NCI-H1048 (cell line): ENCODE measurements around the gene FAAP100.
A peak's percentile ranks its signal among the peaks of the same experiment; 100 is the strongest.

Source experiments
- DNase-seq: peaks from one replicate; lab custom pipeline; 2025; lab: John Stamatoyannopoulos, UW

The FAAP100 gene

DNA sequence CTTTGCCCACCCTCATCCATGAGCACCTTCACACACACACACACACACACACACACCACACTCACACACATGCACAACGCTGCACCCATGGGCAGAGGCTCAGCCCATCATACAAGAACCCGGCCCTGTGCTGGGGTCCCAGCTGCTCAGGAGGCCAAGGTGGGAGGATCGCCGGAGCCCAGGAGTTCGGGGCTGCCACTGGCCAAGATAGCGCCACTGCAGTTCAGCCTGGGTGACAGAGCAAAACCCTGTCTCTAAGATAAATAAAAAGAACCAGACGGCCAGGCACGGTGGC lies 27.3 kb downstream of the FAAP100 start:
- DNase-seq = no peak

DNA sequence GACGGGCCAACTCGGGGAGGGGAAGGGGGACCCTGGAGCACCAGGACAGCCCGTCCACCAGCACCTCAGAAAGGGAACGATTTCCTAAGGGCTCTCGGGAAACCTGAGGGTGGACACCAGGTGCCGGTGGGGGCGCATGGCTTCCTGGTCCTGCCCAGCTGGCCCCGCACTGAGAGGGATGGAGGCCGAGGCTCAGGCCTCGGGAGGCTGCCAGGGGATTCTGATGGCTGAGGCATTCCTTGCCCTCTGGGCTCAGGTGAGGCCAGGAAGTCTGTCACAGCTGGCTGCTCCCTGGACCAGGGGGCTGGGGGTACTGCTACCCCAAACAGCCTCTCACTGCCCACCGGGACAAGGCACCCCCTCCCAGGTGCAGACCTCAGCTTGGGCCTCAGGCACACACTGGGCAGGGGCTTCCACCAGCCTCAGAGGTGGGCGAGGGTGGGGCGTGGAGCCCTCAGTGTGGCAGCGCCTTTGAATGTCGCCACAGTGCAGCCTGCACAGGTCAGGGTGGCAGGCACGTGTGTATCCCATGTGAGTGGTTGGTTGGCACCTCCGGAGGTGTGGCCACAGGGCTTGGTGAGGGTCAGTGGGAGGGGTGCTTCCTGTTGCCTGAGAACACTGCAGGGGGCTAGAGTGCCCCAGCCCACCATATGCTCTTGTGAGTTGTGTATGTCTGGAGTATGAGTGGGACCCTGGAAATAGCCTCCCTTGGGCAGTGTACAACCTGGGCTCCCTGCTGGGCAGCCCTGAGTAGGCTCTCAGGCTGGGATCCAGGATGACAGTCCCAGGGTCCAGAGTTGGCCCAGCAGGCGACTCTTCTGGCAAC lies 27.9 kb downstream of the FAAP100 start:
- DNase-seq = no peak

DNA sequence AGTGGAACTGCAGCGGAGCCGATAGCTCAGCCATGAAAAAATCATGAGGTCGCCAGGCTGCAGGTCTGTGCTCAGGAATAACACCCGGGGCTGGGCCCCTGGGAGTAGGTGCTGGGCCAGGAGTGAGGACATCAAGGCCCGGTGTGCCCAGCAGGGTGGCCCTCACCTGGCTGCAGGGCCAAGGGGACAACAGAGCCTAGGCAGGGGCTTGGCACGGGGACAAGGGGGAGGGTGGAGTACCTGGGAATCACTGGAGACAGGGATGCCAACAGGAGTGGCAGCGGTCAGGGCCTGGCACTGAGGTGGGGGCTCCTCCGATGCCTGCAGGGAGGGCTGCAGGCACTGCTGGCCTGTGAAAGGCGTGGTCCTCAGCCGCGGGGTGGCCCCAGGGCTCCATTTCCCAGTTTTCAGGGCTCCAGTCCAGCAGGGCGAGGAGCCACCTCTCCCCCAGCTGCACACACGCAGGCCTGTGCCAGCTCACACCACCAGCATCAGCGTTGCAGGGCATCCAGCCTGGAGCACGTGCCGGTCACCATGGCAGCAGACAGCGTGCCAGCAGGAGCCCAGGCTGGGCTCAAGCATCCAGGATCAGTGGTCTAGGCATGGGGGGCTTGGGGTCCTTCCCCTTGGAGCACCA lies 28.6 kb downstream of the FAAP100 start:
- DNase-seq = no peak

DNA sequence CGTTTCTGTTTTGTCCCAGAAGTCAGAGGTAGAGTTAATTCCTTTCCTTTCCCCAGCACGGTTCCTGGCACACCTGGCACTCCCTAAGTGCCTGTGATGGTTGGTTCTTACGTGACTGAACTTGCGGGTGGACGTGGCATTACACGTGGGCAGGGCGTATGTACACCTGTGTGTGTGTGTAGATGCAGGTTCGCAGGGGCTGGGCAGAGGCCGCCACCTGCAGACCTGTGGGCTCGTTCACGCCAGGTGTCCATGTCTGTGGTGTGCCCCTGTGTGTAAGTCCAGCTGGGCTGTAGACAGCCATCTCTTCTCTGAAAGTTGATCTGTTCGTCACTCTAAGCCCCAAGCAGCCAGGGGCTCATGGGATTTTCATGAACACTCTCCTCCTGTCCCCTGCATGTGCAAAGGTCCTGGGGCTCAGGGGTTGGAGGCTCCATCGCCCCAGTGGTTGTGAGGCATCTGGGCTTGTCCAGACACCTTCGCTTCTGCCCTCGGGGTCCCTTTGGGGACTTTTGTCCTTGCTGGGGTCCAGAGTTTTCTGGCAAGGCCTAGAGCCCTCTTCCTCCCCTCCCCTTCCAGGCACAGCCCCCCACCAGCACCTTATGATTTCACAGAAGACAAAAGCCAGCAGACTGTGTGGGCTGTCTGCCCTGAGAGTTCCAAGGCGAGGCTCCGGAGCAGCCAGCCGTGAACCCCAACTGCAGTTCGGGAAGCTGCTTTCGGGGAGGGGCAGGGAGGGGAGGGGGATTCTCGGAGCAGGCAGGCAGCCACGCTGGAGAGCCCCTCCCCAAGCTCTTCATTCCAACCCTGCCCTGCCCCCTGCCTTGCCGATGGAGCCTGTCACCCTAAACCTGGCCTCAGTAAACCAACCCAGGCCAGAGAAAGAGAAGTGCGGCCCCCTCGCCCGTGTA lies 29.4 kb downstream of the FAAP100 start:
- DNase-seq = no peak

DNA sequence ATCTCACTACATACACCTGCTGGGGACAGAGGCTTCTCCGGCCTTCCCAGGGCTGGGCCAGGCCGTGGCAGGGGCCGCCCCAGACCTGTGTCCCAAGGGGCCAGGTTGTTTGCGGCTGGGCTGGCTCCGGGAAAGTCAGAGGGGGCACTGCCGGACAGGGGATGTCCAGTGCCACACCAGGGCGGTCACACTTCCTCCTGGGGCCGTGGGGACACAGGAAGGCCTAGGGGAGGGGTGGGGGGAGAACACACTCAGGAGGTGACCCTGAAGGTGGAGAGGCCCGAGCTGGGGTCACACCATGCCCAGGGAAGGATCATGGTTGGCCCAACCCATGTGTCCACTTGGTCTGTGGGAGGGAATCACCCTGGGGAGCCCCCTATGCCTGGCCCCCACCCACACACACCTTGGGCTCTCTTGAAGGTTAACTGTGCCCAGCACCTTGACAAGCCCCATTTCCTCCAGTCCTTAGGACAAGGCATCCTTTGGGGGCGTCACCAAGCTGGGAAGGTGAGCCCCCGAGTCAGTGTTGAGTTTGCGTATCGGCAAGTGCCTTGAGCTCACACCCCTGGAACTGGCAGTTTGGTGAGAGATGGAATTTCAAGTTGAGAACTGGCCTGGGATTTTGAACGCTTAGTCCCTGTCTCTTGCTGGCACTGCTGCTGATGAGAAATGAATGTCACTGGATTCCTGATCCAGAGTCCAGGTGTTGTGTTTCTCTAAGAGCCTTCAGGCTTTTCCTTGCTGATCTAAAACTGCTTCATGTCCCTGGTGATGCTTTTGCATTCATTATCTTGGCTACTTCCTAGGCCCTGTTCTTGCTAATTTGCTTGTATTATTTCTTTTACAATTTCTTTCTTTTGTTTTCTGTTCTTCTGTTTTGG lies 31.9 kb downstream of the FAAP100 start:
- no peak for DNase-seq

DNA sequence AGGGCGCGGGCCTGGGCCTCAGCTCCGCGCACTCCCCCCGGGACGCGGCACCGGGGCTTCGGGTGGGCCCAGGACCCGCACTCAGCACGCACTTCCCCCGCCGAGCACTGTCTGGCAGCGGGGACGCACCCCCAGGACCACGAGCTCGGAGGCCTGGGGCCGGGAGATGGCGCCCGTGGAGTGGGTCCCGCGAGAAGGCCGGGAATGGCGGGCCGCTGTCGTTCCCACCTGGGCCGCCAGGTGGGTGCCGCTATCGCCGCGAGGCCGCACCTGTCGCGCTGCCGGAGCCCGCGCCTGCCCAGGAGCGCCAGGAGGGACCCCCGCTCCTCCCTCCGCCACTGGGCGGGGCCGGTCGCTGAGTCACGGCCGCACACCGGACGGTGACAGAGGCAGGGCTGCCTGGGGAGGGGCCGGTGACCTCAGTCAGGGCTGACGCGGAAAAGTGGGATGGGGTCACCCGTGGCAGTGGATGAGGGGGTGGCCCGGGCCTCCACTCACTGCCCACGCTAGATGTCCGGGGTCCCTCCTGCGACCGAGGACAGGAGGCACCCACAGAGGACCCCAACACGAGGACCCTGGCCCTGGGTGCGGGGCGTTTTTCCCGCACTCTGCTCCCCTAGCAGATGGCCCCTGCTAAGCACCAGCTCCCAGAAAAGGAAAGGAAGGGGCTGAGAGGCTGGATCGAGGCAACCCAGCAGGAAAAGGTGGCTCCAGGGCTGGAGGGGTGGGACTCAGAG lies 32.7 kb downstream of the FAAP100 start:
- DNase-seq = no peak

DNA sequence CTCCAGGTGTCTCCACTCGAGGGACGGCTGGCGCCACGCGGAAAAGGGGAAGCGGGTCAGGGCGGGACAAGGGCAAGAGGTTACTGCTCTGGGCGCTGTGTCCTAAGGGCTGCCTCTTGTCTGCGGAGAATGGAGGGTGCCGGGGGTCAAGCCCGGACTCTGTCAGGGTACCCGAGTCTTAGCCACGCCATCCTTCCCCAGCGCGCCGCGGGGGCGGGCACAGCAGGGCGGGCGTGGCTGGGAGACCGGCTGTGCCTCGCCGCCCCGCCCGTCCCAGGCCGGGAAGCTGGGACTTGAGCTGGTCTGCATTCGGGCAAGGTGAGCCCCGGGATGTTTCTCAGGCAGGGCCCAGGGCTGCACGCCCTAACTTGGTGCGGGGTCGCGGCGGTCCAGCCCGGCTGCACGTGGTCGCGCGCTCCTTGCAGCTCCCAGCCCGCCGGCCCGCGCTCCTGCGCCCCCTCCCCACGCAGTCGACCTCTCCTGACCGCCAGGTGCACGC lies 33.3 kb downstream of the FAAP100 start:
- DNase-seq = no peak

DNA sequence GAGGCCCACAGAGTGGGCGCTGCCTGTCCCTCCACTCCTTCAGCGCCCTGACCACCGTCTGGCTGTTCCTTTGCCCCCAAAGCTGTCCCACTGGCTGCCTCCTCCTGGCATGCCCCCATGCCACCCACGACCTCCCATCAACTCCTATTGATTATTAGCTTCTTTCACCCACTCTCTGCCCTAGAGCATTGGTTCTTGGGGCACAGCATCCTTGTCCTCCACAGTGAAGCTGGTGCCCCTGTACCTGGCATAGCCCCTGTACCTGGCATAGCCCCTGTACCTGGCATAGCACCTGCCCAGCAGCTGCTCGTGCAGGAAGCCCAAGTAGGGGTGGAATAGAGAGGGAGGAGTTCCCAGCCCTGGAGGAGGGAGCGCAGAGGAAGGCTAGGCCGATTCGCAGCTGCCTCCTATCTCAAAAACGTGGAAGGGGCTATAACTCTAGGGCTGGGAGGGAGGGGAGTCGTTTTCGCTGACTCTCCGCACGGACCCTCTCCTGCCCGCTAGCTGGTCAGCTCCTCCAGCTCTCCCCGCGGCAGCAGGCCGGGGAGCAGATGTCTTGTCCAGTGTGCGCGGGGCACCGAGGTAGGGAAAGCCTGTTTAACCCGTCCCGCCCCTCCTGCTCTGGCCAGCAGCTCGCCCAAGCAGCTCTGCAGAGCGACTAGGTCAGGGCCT lies 33.9 kb downstream of the FAAP100 start:
- DNase-seq = no peak

DNA sequence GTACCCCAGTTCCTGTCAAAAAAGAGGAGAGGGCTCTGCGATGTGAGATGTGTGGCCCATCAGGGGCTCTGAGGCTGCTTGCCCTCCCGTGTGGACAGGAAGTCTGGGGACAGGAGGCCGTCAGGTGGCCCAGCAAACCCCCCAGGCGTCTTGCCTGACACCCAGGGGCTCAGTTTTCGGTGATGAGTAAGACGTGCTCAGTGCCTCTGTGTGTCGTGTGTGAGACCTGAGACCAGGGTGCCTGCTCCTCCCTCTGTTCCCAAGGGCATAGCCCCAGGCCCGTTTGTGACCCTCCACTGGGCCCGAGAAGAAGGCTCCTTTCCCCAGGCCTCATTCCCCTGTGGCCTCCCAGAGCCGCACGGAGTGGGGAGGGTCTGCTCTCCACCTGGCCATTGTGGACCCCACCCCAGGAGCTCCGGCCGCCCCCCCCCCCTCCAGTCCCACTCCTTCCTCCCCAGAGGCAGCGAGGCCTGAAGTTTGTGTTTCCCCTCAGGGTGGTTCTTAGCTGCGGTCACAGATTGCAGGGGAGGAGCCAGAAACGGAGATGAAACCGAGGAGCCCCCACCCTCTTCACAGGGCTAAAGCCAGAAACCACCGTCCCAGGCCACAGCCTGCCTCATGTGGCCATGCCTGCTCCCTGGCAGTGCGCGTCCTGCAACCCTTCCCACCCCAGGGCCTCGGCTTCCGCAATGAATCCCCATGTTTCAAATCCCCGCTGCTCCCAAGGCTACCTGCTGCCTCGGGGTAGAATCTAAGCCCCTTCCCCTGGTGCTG lies 34.6 kb downstream of the FAAP100 start:
- DNase-seq = no peak

DNA sequence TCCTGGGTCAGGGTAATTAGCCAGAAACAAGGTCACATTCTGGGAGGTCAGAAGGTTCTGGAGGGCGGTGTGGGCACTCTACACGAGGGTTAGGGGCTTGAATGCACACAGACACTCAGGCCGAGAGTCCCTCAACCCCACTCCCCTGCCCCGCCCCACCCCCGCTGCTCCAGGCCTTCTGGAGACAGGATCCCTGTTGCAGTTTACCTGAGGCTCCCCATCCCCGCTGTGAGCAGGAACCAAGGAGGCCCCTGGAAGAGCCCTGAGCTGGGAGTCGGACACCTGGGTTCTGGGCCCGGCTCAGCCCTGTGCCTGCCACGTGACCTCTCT lies 35.2 kb downstream of the FAAP100 start:
- DNase-seq = no peak

DNA sequence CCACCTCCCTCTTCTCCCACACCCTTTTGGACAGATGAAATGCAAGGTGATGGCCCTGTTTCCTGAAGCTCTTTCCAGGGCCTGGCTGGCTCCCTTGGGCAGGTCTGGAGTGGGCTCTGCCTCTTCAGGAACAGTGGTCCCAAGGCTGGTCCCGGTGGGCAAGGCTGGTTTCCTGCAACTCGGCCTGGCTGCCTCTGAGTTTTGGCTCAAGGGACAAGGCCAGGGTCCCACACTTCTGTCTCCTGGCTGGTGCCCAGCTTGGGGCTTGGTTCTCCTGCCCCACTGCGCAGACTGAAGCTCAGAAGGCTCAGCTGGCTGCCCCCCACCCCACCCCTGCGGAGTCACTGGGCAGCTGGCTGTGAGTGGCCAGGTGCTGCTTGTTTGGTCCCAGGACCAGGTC lies 35.7 kb downstream of the FAAP100 start:
- DNase-seq = no peak

DNA sequence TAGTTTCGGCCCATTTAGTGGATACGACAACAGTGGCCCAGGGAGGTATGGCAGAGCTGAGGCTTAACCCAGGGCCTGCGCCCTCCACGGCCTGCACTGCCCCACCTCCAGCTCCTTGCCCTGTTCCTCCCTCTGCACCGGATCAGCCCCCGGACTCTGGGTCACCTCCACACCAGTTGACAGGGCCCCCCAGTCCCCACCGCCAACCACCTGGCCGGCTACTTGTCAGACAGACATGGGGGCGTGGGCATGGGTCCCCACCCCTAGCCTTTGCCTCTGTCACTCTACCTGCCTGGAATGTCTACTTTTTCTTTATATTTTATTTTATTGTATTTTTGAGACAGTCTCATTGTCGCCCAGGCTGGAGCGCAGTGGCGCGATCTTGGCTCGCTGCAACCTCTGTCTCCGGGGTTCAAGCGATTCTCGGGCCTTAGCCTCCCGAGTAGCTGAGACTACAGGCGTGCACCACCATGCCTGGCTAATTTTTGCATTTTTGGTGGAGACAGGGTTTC lies 36.6 kb downstream of the FAAP100 start:
- no peak for DNase-seq

DNA sequence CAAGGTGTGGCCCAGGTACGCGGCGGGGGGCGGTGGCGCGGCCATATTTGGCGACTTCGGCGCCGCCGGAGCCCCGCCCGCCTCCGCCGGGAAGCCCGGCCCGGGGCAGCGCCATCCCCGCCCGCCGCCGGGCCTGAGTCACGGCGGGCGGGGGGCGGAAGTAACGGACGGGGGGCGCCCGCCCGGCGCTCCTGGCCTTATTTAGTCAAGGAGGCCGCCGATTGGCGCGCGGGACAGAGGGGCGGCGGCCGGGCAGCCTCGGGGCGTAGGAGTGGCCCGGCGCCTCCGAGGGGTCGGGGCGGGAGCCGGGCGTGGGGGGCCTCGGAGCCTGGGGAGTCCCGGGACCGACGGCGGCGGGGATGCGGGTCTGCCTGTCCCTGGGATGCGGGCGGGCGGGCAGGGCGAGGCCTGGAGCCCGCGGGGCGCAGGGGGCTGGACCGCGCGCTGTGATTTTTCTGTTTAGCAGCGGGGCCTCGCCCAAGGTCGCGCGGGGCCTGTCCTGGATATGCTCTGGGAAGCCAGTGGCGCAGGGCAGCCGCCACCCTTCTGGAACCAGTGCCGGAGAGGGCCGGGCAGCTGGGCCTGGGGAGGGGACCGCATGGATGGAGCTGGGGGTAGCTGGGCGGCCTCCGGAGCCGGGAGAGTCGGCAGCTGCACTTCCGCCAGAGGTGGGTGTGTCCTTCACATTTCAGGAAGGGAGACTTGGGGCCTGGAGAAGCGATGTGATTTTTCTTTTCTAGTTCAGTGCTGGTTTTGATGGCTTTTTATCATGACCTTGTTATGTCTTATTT lies 37.2 kb downstream of the FAAP100 start:
- peak; percentile 40 for DNase-seq

DNA sequence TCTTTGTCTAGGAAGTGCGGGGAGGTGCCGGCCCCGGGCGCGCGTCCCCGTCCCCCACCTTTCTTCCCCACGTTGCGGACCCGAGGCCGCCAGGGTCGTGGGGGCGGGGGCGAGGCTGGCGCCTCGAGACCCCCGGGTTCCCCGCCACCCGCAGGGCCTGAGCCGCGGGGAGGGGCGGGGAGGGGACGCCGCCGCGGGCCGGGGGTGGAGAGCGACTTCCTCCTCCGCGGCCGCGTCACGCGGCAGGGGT lies 37.7 kb downstream of the FAAP100 start:
- no peak for DNase-seq

DNA sequence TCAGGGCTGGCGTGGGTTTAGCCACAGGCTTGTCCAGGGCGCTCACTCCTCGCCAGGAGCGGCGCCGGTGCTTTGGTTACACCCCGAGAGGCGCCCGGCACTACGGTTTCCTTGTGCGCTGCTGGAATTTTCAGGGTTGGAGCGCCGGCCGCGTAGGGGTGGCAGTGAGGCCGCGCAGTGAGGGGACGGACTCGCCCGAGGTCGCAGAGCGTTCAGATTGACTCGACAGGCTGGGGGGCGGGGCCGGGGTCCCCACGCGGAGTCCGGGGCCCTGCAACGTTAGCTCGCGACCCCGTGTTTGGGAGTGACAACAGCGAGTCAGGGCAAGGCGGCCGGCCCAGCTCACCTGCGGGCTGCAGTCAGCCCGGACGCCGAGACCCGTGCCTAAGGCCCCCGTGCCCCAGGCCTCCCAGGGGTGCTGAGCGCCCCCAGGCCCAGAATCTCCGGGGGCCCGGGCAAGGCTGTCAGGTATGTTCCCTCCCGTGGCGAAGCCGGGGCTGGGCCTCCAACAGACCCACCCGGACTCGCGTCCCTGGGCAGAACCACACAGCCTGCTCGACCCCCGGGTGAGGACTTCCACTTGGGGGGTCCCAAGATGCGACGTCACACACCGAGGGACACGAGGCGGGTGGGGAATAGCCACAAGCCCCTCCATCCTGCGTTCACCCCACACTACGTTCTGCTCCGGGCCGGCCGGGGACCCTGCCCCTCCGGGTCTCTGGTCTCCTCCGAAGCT lies 38.2 kb downstream of the FAAP100 start:
- DNase-seq = no peak

DNA sequence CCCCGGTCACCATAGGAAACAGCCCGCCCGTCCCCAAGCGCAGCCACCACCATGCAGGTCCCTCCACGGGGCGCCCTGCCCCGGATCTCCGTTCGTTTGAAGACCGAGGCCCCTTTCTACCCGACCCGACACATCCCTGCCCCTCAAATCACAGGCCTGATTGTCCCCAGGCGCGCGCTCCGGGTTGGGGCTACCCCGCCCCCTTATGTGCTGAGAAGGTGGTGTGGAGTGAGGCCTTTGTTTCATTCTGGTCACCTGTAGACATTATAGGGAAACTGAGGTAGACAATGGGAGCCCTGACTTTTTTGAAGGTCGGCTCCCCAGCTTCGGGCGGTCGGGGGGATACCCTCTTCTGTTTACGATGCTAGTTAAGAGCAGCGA lies 38.8 kb downstream of the FAAP100 start:
- DNase-seq = peak; percentile 36

DNA sequence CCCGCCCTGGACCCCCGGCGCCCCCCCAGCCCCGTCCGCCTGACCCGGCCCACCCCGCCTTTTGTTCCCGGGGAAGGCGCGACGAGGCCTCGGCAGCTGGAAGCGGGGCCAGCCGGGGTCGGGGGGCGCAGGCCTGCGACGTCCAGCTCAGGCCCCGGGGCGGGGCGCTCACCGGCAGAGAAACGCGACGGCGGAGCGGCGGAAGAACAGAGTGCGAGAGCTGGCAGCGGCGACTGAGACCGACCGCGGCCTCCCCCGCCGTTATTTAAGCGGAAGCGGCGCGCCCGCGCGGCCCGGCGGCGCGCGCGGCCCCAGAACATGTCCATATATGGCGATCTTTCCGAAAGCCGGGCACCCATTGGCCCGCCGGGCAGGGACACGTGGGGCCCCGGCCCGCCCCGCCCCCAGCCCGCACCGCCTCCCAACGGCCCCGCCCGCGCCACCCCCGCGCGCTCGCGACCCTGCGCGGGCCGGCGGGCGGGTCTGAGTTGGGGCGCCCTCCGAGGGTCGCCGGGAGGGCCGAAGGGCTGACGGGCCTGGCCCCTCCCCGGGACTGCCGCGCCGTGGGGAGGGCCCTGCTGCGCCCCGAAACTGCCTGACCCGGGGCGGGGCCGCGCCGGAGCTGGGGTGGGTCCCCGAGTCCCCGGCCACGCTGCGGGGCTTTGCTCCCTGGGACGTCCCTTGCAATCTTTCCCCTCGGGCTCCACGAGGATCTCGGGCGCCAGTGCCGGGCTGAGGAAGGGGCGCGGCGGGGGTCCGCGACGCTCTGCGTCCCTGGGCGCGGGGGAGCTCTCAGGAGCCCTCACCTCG lies 39.4 kb downstream of the FAAP100 start, which contains the start of gene ACTG1:
Gene ACTG1 (minus strand): TSS at position 238 of the 810 bp plus-strand sequence. CDS start 445 bp downstream, outside the sequence.
- DNase-seq = peak; percentile 86
